Uterus (tissue), 4 donors: ENCODE measurements around the gene CDH8. TPM values are rescaled to one million over a fixed set of nuclear protein-coding genes. Genes with fewer than 3 reads are reported as not detected.

Experiments used
- DNase-seq, 2 donors: peaks; one replicate each; pipeline ENCODE4 v3.0.0-alpha.2; 2019 to 2020
- H3K27ac ChIP-seq, 2 donors: fragments of 200-600 bp; sonication (generic); 1 replicate in 1 of 2; 2 replicates in 1 of 2; pipeline ENCODE4 v1.5.1; 2016 to 2018
- H3K27me3 ChIP-seq, 2 donors: fragments of 200-600 bp; sonication (generic); one replicate each; pipeline ENCODE4 v1.5.1; 2018 to 2019; ENCODE audit warnings: control low read depth in 1 of 2
- H3K36me3 ChIP-seq, 2 donors: fragments of 200-600 bp; sonication (generic); one replicate each; pipeline ENCODE4 v1.5.1; 2019; ENCODE audit warnings: control low read depth in 1 of 2
- H3K4me1 ChIP-seq, 2 donors: fragments of 200-600 bp; sonication (generic); one replicate each; pipeline ENCODE4 v1.5.1; 2018 to 2019; ENCODE audit warnings: control low read depth in 1 of 2
- H3K4me3 ChIP-seq, 2 donors: fragments of 200-600 bp; sonication (generic); 1 replicate in 1 of 2; 2 replicates in 1 of 2; pipeline ENCODE4 v1.5.1; 2018 to 2019; ENCODE audit warnings: mild to moderate bottlenecking in 1 of 2
- H3K9me3 ChIP-seq, 2 donors: fragments of 200-600 bp; sonication (generic); one replicate each; pipeline ENCODE4 v1.5.1; 2019; ENCODE audit warnings: control low read depth in 1 of 2
- POLR2A ChIP-seq, 2 donors: fragments of 450-650 bp; IDR thresholded peaks; one replicate each; pipeline ENCODE4 v1.6.1; 2016; ENCODE audit warnings: antibody characterized with exemption in 2 of 2, mild to moderate bottlenecking in 1 of 2, moderate library complexity in 1 of 2
- intact Hi-C: fragments of 100-400 bp; cut with DNase I; formaldehyde crosslinking; loops from one replicate; pipeline ENCODE4 v1.15.1; 2023; ENCODE audit warnings: low total_unique reads
- total RNA-seq, 4 donors: library from RNA; depleted of rRNA in 3 of 4; stranded (reverse); fragments of >200 nt in 3 of 4; gene quantifications; one replicate each; pipeline versions ENCODE4 v1.1.0 to v1.2.4, GENCODE V29; 2014 to 2023
- TF ChIP-seq, protein P1 (sequence below), 4 experiments: fragments of 200-600 bp in 2 of 4; fragments of 450-650 bp in 2 of 4; sonication (generic) in 2 of 4; IDR thresholded peaks; one replicate each; pipeline ENCODE4 v1.5.1; 2016 to 2019; ENCODE audit warnings: antibody characterized with exemption in 4 of 4, mild to moderate bottlenecking in 2 of 4, moderate library complexity in 1 of 4
- donor health status: DM: yes; HTN: yes; CAD: no.

Gene CDH8
- total RNA-seq, 4 donors from 2014 or later, result 2.0 to 6.0 TPM; not detected in 2

DNA sequence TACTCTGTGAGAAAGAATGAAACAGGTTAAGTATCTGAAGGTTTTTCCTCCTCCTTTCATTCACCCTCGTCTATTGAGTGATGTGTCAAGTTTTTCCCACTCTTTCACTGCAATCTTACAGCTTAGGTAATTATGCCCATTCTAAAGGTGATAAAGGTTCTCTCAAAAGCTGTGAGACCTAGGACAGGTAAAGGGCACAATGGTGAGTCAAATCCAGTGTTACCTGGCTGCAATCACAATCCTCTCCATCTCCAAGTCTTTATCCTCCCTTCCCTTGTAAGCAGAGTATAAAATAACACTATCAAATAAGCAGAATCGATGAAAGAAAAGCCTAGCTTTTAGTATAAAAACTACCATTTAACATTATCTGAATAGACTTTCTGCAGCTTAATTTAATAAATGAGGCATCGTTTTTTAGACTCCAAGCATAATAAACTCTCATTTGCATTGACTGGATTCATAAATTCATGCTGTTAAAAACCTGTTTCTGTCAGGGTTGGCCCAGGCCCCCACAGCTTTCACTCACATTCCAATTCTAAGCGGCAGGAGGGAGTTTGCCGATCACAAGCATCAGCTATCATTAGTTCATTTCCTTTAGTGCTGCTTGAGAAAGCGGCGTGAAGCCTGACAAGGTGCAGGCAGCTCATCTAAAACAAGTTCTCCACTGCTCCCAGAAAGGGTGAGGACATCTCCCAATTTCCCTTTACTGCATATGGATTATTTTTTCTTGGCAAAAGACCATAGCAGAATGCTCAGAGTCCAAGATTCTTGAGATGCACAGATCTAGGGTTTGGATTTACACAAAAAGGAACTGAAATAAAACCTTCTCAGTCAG is 67.8 kb downstream of the CDH8 start:
- DNase-seq, result no peak
- Histone ChIP-seq H3K4me3 (no peak overlapping the region), H3K27me3 (no peaks in the 10 kb centered on the region), H3K36me3 (no peaks in the 10 kb centered on the region), H3K9me3 (no peaks in the 10 kb centered on the region), H3K27ac (no peak overlapping the region), H3K4me1 (no peaks in the 10 kb centered on the region)
- no peak for TF ChIP-seq POLR2A (IDR thresholded peaks at IDR 0.05)
- TF ChIP-seq, protein P1, sequence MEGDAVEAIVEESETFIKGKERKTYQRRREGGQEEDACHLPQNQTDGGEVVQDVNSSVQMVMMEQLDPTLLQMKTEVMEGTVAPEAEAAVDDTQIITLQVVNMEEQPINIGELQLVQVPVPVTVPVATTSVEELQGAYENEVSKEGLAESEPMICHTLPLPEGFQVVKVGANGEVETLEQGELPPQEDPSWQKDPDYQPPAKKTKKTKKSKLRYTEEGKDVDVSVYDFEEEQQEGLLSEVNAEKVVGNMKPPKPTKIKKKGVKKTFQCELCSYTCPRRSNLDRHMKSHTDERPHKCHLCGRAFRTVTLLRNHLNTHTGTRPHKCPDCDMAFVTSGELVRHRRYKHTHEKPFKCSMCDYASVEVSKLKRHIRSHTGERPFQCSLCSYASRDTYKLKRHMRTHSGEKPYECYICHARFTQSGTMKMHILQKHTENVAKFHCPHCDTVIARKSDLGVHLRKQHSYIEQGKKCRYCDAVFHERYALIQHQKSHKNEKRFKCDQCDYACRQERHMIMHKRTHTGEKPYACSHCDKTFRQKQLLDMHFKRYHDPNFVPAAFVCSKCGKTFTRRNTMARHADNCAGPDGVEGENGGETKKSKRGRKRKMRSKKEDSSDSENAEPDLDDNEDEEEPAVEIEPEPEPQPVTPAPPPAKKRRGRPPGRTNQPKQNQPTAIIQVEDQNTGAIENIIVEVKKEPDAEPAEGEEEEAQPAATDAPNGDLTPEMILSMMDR (IDR thresholded peaks at IDR 0.05), result no peak
- intact Hi-C loops, result no loop called here

- H3K4me1 ChIP-seq, result no peaks in the 10 kb centered on the region
- TF ChIP-seq, protein P1 (IDR thresholded peaks at IDR 0.05), result no peak
- TF ChIP-seq POLR2A (IDR thresholded peaks at IDR 0.05), result no peak
- no peaks in the 10 kb centered on the region for H3K9me3 ChIP-seq
- no peak for DNase-seq
- no peak overlapping the region for H3K27ac ChIP-seq
- no peak overlapping the region for H3K4me3 ChIP-seq
- no peaks in the 10 kb centered on the region for H3K27me3 ChIP-seq
- intact Hi-C loops, result no loop called here
- no peaks in the 10 kb centered on the region for H3K36me3 ChIP-seq
Observed at GRCh38 chr16:61957075-61957855, 79.0 kb downstream of the CDH8 start.

DNA sequence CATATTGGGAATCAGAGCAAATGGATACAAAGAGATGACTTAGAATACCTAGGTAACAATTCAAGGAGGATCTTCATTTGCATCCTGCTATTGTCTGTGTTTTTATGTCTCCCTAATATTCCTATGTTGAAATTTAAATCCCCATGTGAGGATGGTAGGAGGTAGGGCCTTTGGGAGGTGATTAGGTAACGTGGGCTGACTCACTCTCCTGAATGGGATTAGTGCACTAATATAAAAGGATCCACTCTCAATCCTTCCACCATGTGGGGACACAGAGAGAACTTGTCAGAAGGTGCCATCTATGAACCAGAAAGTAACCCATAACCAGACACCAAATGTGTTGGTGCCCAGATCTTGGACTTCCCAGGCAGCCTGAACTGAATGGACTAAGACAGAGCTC is 83.4 kb downstream of the CDH8 start:
- Histone ChIP-seq H3K4me1 (no peaks in the 10 kb centered on the region), H3K27me3 (no peaks in the 10 kb centered on the region), H3K27ac (no peak overlapping the region), H3K9me3 (no peaks in the 10 kb centered on the region), H3K4me3 (no peak overlapping the region), H3K36me3 (no peaks in the 10 kb centered on the region)
- no peak for DNase-seq
- no peak for TF ChIP-seq POLR2A (IDR thresholded peaks at IDR 0.05)
- TF ChIP-seq, protein P1 (IDR thresholded peaks at IDR 0.05), result no peak
- intact Hi-C loops, result no loop called here

GRCh38 chr16:61948414-61948813 is 87.8 kb downstream of the CDH8 start:
- intact Hi-C loops, result no loop called here
- TF ChIP-seq POLR2A (IDR thresholded peaks at IDR 0.05), result no peak
- TF ChIP-seq, protein P1 (IDR thresholded peaks at IDR 0.05), result no peak
- H3K36me3 ChIP-seq, result no peaks in the 10 kb centered on the region

GRCh38 chr16:61946019-61946418 is 90.2 kb downstream of the CDH8 start:
- Histone ChIP-seq H3K27me3 (no peaks in the 10 kb centered on the region), H3K27ac (no peak overlapping the region), H3K9me3 (no peaks in the 10 kb centered on the region), H3K4me1 (no peaks in the 10 kb centered on the region), H3K36me3 (no peaks in the 10 kb centered on the region), H3K4me3 (no peak overlapping the region)
- TF ChIP-seq, protein P1 (IDR thresholded peaks at IDR 0.05), result no peak
- TF ChIP-seq POLR2A (IDR thresholded peaks at IDR 0.05), result no peak
- DNase-seq, result no peak
- intact Hi-C loops, result no loop called here

More at GRCh38 chr16:61948414-61948813, 87.8 kb downstream of the CDH8 start:
- H3K9me3 ChIP-seq, result no peaks in the 10 kb centered on the region
- no peak for DNase-seq
- no peak overlapping the region for H3K27ac ChIP-seq
- no peaks in the 10 kb centered on the region for H3K27me3 ChIP-seq
- no peaks in the 10 kb centered on the region for H3K4me1 ChIP-seq
- no peak overlapping the region for H3K4me3 ChIP-seq
